H9 (cell line): ENCODE measurements around the gene NLRP14. TPM values are rescaled to one million over a fixed set of nuclear protein-coding genes. Genes with fewer than 3 reads are reported as not detected.

Experiments used
- DNase-seq: peaks from one replicate; pipeline ENCODE4 v3.0.0-alpha.2; 2017
- H2AFZ ChIP-seq: one replicate; pipeline ENCODE4 v1.6.1; 2013; ENCODE audit warnings: mild to moderate bottlenecking, low read length, control low read depth, moderate library complexity
- H2AK5ac ChIP-seq: 2 replicates; pipeline ENCODE4 v1.6.1; 2013; ENCODE audit warnings: low read length, control low read depth, mixed read lengths; ENCODE audit not compliant: insufficient read length
- H2BK120ac ChIP-seq: one replicate; pipeline ENCODE4 v1.6.1; 2013; ENCODE audit warnings: low read depth, mild to moderate bottlenecking, low read length, control low read depth, inconsistent platforms; ENCODE audit not compliant: poor library complexity, severe bottlenecking
- H2BK12ac ChIP-seq: 2 replicates; pipeline ENCODE4 v1.6.1; 2013; ENCODE audit warnings: low read length, control low read depth, mixed read lengths, low read depth; ENCODE audit not compliant: insufficient read length
- H2BK15ac ChIP-seq: 2 replicates; pipeline ENCODE4 v1.6.1; 2013; ENCODE audit warnings: low read depth, low read length, control low read depth
- H2BK20ac ChIP-seq: one replicate; pipeline ENCODE4 v1.6.1; 2013; ENCODE audit warnings: low read depth, mild to moderate bottlenecking, low read length, control low read depth, inconsistent platforms; ENCODE audit not compliant: poor library complexity, severe bottlenecking
- H2BK5ac ChIP-seq: 2 replicates; pipeline ENCODE4 v1.6.1; 2013; ENCODE audit warnings: low read length, control low read depth, mixed read lengths; ENCODE audit not compliant: insufficient read length
- H3K14ac ChIP-seq: 2 replicates; pipeline ENCODE4 v1.6.1; 2013; ENCODE audit warnings: low read length, control low read depth; ENCODE audit not compliant: insufficient read depth
- H3K18ac ChIP-seq: 2 replicates; pipeline ENCODE4 v1.6.1; 2013; ENCODE audit warnings: low read depth, mild to moderate bottlenecking, mixed read lengths, low read length, control low read depth; ENCODE audit not compliant: insufficient read length
- H3K23ac ChIP-seq: 2 replicates; pipeline ENCODE4 v1.6.1; 2013; ENCODE audit warnings: low read length, control low read depth, mixed read lengths, low read depth; ENCODE audit not compliant: insufficient read length
- H3K23me2 ChIP-seq: 2 replicates; pipeline ENCODE4 v1.6.1; 2013; ENCODE audit warnings: low read depth, mild to moderate bottlenecking, mixed read lengths, low read length, control low read depth; ENCODE audit not compliant: insufficient read length, poor library complexity, severe bottlenecking
- H3K27ac ChIP-seq: 2 replicates; pipeline ENCODE4 v1.5.1; 2013; ENCODE audit warnings: low read length, control low read depth, mixed read lengths, low read depth; ENCODE audit not compliant: insufficient read length
- H3K27me3 ChIP-seq: 2 replicates; pipeline ENCODE4 v1.6.1; 2013; ENCODE audit warnings: low read length, control low read depth, inconsistent platforms; ENCODE audit not compliant: insufficient read depth
- H3K4ac ChIP-seq: 2 replicates; pipeline ENCODE4 v1.6.1; 2013; ENCODE audit warnings: low read depth, mild to moderate bottlenecking, control low read depth, inconsistent platforms, low read length, moderate library complexity
- H3K4me1 ChIP-seq: 2 replicates; pipeline ENCODE4 v1.6.1; 2013; ENCODE audit warnings: low read length, control low read depth, inconsistent platforms; ENCODE audit not compliant: insufficient read depth
- H3K4me2 ChIP-seq: 2 replicates; pipeline ENCODE4 v1.6.1; 2013; ENCODE audit warnings: low read length, control low read depth, mixed read lengths; ENCODE audit not compliant: insufficient read length, insufficient read depth
- H3K56ac ChIP-seq: 2 replicates; pipeline ENCODE4 v1.6.1; 2013; ENCODE audit warnings: low read depth, mild to moderate bottlenecking, mixed read lengths, low read length, control low read depth; ENCODE audit not compliant: insufficient read length
- H3K79me1 ChIP-seq: 2 replicates; pipeline ENCODE4 v1.6.1; 2013; ENCODE audit warnings: low read depth, mild to moderate bottlenecking, moderate library complexity, low read length, control low read depth, inconsistent platforms; ENCODE audit not compliant: insufficient read depth, poor library complexity, severe bottlenecking
- H3K79me2 ChIP-seq: 2 replicates; pipeline ENCODE4 v1.6.1; 2013; ENCODE audit warnings: low read length, control low read depth, inconsistent platforms; ENCODE audit not compliant: insufficient read depth
- H3K9ac ChIP-seq: 2 replicates; pipeline ENCODE4 v1.6.1; 2013; ENCODE audit warnings: low read length, control low read depth, mixed read lengths; ENCODE audit not compliant: insufficient read length; ENCODE audit errors: extremely low read depth
- H3K9me3 ChIP-seq: one replicate; pipeline ENCODE4 v1.6.1; 2013; ENCODE audit warnings: low read depth, low read length, inconsistent platforms; ENCODE audit not compliant: control insufficient read depth
- H3T11ph ChIP-seq: one replicate; pipeline ENCODE4 v1.6.1; 2013; ENCODE audit warnings: mild to moderate bottlenecking, low read length, control low read depth, inconsistent platforms
- H4K20me1 ChIP-seq: one replicate; pipeline ENCODE4 v1.6.1; 2013; ENCODE audit not compliant: control insufficient read depth, insufficient read length, insufficient read depth
- H4K5ac ChIP-seq: 2 replicates; pipeline ENCODE4 v1.6.1; 2013; ENCODE audit warnings: low read depth, mild to moderate bottlenecking, mixed read lengths, low read length, control low read depth; ENCODE audit not compliant: insufficient read length
- H4K8ac ChIP-seq: replicated peaks from 2 replicates; pipeline ENCODE4 v1.6.1; 2013; ENCODE audit warnings: low read length, control low read depth, mixed read lengths, low read depth; ENCODE audit not compliant: insufficient read length
- H4K91ac ChIP-seq: 2 replicates; pipeline ENCODE4 v1.6.1; 2013; ENCODE audit warnings: low read depth, mild to moderate bottlenecking, moderate library complexity, mixed read lengths, low read length, control low read depth; ENCODE audit not compliant: insufficient read length
- H3K27ac Mint-ChIP-seq, 3 experiments: 2 replicates in 2 of 3; 3 replicates in 1 of 3; pipeline ENCODE4 v1.8.0; 2020 to 2021; ENCODE audit warnings: mixed read lengths in 3 of 3, mild to moderate bottlenecking in 1 of 3, moderate library complexity in 1 of 3
- H3K27me3 Mint-ChIP-seq: 2 replicates; pipeline ENCODE4 v1.8.0; 2021; ENCODE audit warnings: low read depth, mild to moderate bottlenecking, moderate library complexity, mixed read lengths
- H3K36me3 Mint-ChIP-seq, 3 experiments: 2 replicates in 2 of 3; 3 replicates in 1 of 3; pipeline ENCODE4 v1.8.0; 2020 to 2021; ENCODE audit warnings: low read depth in 3 of 3, mixed read lengths in 3 of 3; ENCODE audit not compliant: insufficient read depth in 1 of 3
- H3K4me1 Mint-ChIP-seq, 2 experiments: 2 replicates each; pipeline ENCODE4 v1.8.0; 2020; ENCODE audit warnings: mixed read lengths in 2 of 2
- H3K4me3 Mint-ChIP-seq, 2 experiments: 2 replicates in 1 of 2; 3 replicates in 1 of 2; pipeline ENCODE4 v1.8.0; 2020 to 2021; ENCODE audit warnings: mild to moderate bottlenecking in 2 of 2, mixed read lengths in 2 of 2, moderate library complexity in 1 of 2
- H3K9me3 Mint-ChIP-seq, 2 experiments: 2 replicates in 1 of 2; 3 replicates in 1 of 2; pipeline ENCODE4 v1.8.0; 2020; ENCODE audit warnings: mild to moderate bottlenecking in 2 of 2, mixed read lengths in 2 of 2, moderate library complexity in 1 of 2
- CTCF ChIP-seq: fragments of 200-600 bp; sonication (generic); conservative IDR thresholded peaks from 3 replicates; pipeline ENCODE4 v1.8.0; 2021; ENCODE audit warnings: antibody characterized with exemption, mild to moderate bottlenecking
- WGBS: extraction: QIAGEN DNeasy Blood & Tissue Kit; methylation state at CpG from one replicate; pipeline ENCODE4 v1.1.7; 2013; ENCODE audit warnings: missing lambda C conversion rate, low lambda C conversion rate, mixed read lengths; ENCODE audit not compliant: insufficient read length; ENCODE audit errors: extremely low coverage; 5-methylcytosine and 5-hydroxymethylcytosine counted together
- total RNA-seq: library from RNA; stranded (reverse); gene quantifications from 2 replicates; pipeline ENCODE4 v1.2.1, GENCODE V29; 2021

The NLRP14 gene
- total RNA-seq, 1 experiment from 2014 or later: 0.07 TPM

GRCh38 chr11:7028141-7028540 lies 7.9 kb downstream of the NLRP14 start:
- no peaks in the 10 kb centered on the region for H3K23me2 ChIP-seq
- H2BK12ac ChIP-seq: no peak overlapping the region
- no peaks in the 10 kb centered on the region for H3K4me1 Mint-ChIP-seq
- no peak overlapping the region for H2BK5ac ChIP-seq
- no peak overlapping the region for H4K8ac ChIP-seq
- H3K79me1 ChIP-seq: no peaks in the 10 kb centered on the region
- peaks cover 12% of the 10 kb centered on the region for H3K27me3 Mint-ChIP-seq
- H3K27me3 ChIP-seq: no peaks in the 10 kb centered on the region
- no peaks in the 10 kb centered on the region for H3K4me1 ChIP-seq
- H3K23ac ChIP-seq: no peak overlapping the region
- WGBS: no CpG with 5 or more reads among the region's 3 CpGs
- H3K4ac ChIP-seq: no peak overlapping the region
- H3K9me3 ChIP-seq: no peaks in the 10 kb centered on the region
- no peak overlapping the region for H2AK5ac ChIP-seq
- no peak overlapping the region for H4K5ac ChIP-seq
- no peak overlapping the region for H2BK20ac ChIP-seq
- H3K36me3 Mint-ChIP-seq: no peaks in the 10 kb centered on the region
- H3K27ac Mint-ChIP-seq: no peak overlapping the region
- no peak overlapping the region for H3K27ac ChIP-seq
- peaks cover 0 to 3% of the 10 kb centered on the region in 2 experiments; a peak in 2 of 5 replicates for H3K9me3 Mint-ChIP-seq
- H3K56ac ChIP-seq: no peak overlapping the region
- no peak overlapping the region for H2AFZ ChIP-seq
- H2BK15ac ChIP-seq: no peak overlapping the region
- no peak overlapping the region for H3K18ac ChIP-seq
- no peak for TF ChIP-seq CTCF
- no peak overlapping the region for H3K4me3 Mint-ChIP-seq
- no peak overlapping the region for H3K14ac ChIP-seq
- H3K79me2 ChIP-seq: no peaks in the 10 kb centered on the region
- H3K9ac ChIP-seq: no peak overlapping the region
- no peak overlapping the region for H4K91ac ChIP-seq
- no peak overlapping the region for H2BK120ac ChIP-seq
- H3T11ph ChIP-seq: no peak overlapping the region
- no peaks in the 10 kb centered on the region for H4K20me1 ChIP-seq
- DNase-seq: no peak
- H3K4me2 ChIP-seq: no peak overlapping the region
